ENCODE measurements around the gene STX5. TPM values are rescaled to one million over a fixed set of nuclear protein-coding genes. Genes with fewer than 3 reads are reported as not detected.

The STX5 gene
- total RNA-seq, 1 experiment from 2014 or later: 49.0 TPM

Other genes starting within 250 kb of the STX5 start
- gene TUT1, start 240.5 kb downstream of the STX5 start, total RNA-seq (2014; rRNA removed; shearing (Covaris generic)): 16.5 and 17.6 TPM in 2 replicates
- gene MTA2, start 230.2 kb downstream of the STX5 start, total RNA-seq (2014; rRNA removed; shearing (Covaris generic)): 190 and 224 TPM in 2 replicates
- gene EML3, start 219.3 kb downstream of the STX5 start, total RNA-seq (2014; rRNA removed; shearing (Covaris generic)): 33.2 and 55.7 TPM in 2 replicates
- gene ROM1, start 218.8 kb downstream of the STX5 start, total RNA-seq (2014; rRNA removed; shearing (Covaris generic)): 14.2 and 14.9 TPM in 2 replicates
- gene B3GAT3, start 210.1 kb downstream of the STX5 start, total RNA-seq (2014; rRNA removed; shearing (Covaris generic)): 58.5 and 67.4 TPM in 2 replicates
- gene GANAB, start 185.4 kb downstream of the STX5 start, total RNA-seq (2014; rRNA removed; shearing (Covaris generic)): 289 and 394 TPM in 2 replicates
- gene INTS5, start 178.7 kb downstream of the STX5 start, total RNA-seq (2014; rRNA removed; shearing (Covaris generic)): 30.0 and 33.5 TPM in 2 replicates
- gene C11orf98, start 166.8 kb downstream of the STX5 start, total RNA-seq (2014; rRNA removed; shearing (Covaris generic)): 117 and 157 TPM in 2 replicates
- gene CSKMT, start 166.7 kb downstream of the STX5 start, total RNA-seq (2014; rRNA removed; shearing (Covaris generic)): 12.7 and 13.5 TPM in 2 replicates
- gene UQCC3, start 160.4 kb downstream of the STX5 start, total RNA-seq (2014; rRNA removed; shearing (Covaris generic)): 23.0 and 28.7 TPM in 2 replicates
- 1.8 and 3.7 TPM in 2 replicates for gene LBHD1, start 159.8 kb downstream of the STX5 start, total RNA-seq (2014; rRNA removed; shearing (Covaris generic))
- 139 and 203 TPM in 2 replicates for gene UBXN1, start 153.0 kb downstream of the STX5 start, total RNA-seq (2014; rRNA removed; shearing (Covaris generic))
- 0.07 and 0.12 TPM in 2 replicates for gene LRRN4CL, start 142.5 kb downstream of the STX5 start, total RNA-seq (2014; rRNA removed; shearing (Covaris generic))
- 48.7 and 59.6 TPM in 2 replicates for gene BSCL2, start 124.6 kb downstream of the STX5 start, total RNA-seq (2014; rRNA removed; shearing (Covaris generic))
- 0.14 TPM in 1 of 2 replicates, not detected in the other for gene GNG3, start 124.4 kb downstream of the STX5 start, total RNA-seq (2014; rRNA removed; shearing (Covaris generic))
- 13.5 and 14.9 TPM in 2 replicates for gene HNRNPUL2, start 104.6 kb downstream of the STX5 start, total RNA-seq (2014; rRNA removed; shearing (Covaris generic))
- gene TTC9C, start 103.6 kb downstream of the STX5 start, total RNA-seq (2014; rRNA removed; shearing (Covaris generic)): 34.3 and 47.2 TPM in 2 replicates
- 10.6 and 14.1 TPM in 2 replicates for gene ZBTB3, start 77.9 kb downstream of the STX5 start, total RNA-seq (2014; rRNA removed; shearing (Covaris generic))
- gene POLR2G, start 70.5 kb downstream of the STX5 start, total RNA-seq (2014; rRNA removed; shearing (Covaris generic)): 96.3 and 110 TPM in 2 replicates
- 38.3 and 55.0 TPM in 2 replicates for gene TAF6L, start 60.7 kb downstream of the STX5 start, total RNA-seq (2014; rRNA removed; shearing (Covaris generic))
- gene TMEM179B, start 44.6 kb downstream of the STX5 start, total RNA-seq (2014; rRNA removed; shearing (Covaris generic)): 33.6 and 103 TPM in 2 replicates
- gene TMEM223, start 40.0 kb downstream of the STX5 start, total RNA-seq (2014; rRNA removed; shearing (Covaris generic)): 52.9 and 55.5 TPM in 2 replicates
- gene NXF1, start 26.6 kb downstream of the STX5 start, total RNA-seq (2014; rRNA removed; shearing (Covaris generic)): 10.2 and 23.3 TPM in 2 replicates
- gene TEX54, start 790 bp upstream of the STX5 start, total RNA-seq (2014; rRNA removed; shearing (Covaris generic)): not detected in 2 replicates
- gene WDR74, start 7.5 kb upstream of the STX5 start, total RNA-seq (2014; rRNA removed; shearing (Covaris generic)): 103 and 110 TPM in 2 replicates
- gene SLC3A2, start 48.8 kb upstream of the STX5 start, total RNA-seq (2014; rRNA removed; shearing (Covaris generic)): 225 and 239 TPM in 2 replicates
- not detected in 2 replicates for gene CHRM1, start 89.3 kb upstream of the STX5 start, total RNA-seq (2014; rRNA removed; shearing (Covaris generic))
- gene SLC22A6, start 152.9 kb upstream of the STX5 start, total RNA-seq (2014; rRNA removed; shearing (Covaris generic)): not detected in 2 replicates
- gene SLC22A8, start 183.8 kb upstream of the STX5 start, total RNA-seq (2014; rRNA removed; shearing (Covaris generic)): not detected in 2 replicates

Measured in G401 (cell line).